ENCODE results near the gene WHRN.

- no peak for TF ChIP-seq CTCF (IDR thresholded peaks at IDR 0.05; ENCODE audit: poor library complexity, severe bottlenecking)
- TF ChIP-seq TAF1 (IDR thresholded peaks at IDR 0.05; ENCODE audit: low read depth) = no peak
- TF ChIP-seq EZH2 (IDR thresholded peaks at IDR 0.05; ENCODE audit: borderline replicate concordance, insufficient read depth, low read length, poor library complexity, severe bottlenecking) = no peak
- no peak for TF ChIP-seq EP300 (conservative IDR thresholded peaks at IDR 0.05; ENCODE audit: poor library complexity, severe bottlenecking)
These were observed 53.6 kb downstream of the WHRN start for GRCh38 chr9:114451707-114452031.

Measured in neural cell (in vitro differentiated cells).